HG03439 (cell line): ENCODE results near the gene KRTAP10-8.
"Not testable (repeated sequence)": the region's sequence is repeated elsewhere in the genome, so short reads cannot be mapped to it uniquely, and the experiment has no call there.

Source experiments
- ATAC-seq: cut with Tn5 transposase; IDR thresholded peaks from one replicate; pipeline ENCODE4 v1.9.1; 2021; ENCODE audit warnings: mild to moderate bottlenecking, moderate library complexity; ENCODE audit not compliant: unreplicated experiment

Gene KRTAP10-8

DNA sequence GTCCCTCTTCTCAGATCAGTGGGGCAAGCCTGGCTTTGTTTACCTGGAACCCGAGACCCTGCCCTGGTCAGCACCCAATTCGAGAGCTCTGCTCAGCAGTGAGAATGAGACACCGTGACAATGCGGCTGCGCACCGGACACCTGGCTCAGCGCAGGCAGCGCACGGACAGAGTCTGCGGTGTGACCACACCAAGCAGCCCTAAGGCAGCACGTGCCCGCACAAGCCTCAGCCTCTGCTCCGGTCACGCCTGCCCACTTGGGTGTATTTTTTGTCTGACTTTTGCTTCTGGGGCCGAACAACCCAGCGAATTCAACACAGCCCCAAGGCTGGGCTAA, 4.7 kb downstream of the KRTAP10-8 start:
- no peak for ATAC-seq

DNA sequence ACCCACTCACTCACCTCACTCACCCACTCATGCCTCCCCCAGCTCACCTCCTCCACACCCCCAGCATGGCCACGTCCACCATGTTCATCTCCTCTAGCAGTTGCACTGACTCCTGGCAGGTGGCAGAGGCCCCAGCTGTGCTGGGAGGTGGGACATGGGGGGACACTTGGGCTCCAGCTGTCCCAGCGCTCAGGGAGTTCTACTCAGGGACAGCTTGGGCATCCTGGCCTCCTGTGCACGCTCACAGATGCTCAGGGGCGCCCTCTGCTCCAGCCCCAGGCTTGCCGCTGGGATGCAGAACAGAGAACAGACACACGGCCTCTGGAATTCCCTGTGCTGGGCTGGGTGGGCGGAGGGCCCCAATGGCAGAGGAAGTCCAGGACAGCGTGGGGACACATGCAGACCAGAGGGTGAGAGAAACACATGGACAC, 5.2 kb downstream of the KRTAP10-8 start:
- no peak for ATAC-seq

DNA sequence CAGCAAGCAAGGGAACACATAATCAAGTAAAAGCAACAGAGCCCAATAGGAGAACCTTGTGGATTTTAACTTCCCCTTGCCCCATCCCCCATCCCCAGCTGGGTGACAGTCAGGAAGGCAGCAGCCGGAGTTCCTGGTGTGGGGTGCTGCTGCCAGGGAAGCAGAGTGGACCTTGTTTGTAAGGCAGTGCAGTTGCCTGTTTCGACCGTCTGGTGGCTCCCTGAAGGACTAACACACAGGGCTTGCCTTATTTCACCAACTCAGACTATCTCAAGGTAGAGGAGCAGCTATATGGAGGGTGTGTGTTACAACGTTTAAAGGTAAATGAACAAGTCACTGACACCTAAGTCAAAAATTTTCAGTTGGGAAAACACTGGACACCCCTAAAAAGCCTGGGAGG, 6.6 kb downstream of the KRTAP10-8 start:
- ATAC-seq = no peak

- no peak for ATAC-seq
Measured at GRCh38 chr21:44618909-44619308, 7.0 kb downstream of the KRTAP10-8 start.

- no peak for ATAC-seq
Measured at GRCh38 chr21:44619886-44620285, 8.0 kb downstream of the KRTAP10-8 start.

DNA sequence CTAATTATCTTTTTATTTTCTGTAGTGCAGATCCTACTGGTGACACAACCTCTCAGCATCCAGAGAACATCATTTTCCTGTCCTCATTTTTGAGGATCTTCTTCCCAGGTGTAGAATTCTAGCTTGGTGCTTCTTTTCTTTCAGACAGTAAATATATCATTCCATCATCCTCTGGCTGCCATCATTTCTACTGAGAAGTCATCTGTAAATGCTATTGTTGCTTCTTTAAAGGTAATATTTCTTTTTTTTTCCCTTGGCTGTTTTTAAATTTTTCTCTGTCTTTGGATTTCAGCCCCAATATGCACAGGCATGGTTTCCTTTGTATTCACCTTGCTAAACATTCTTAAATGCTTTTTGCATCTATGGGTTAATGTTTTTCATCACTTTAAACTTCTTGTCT, 11.7 kb downstream of the KRTAP10-8 start:
- ATAC-seq = no peak

DNA sequence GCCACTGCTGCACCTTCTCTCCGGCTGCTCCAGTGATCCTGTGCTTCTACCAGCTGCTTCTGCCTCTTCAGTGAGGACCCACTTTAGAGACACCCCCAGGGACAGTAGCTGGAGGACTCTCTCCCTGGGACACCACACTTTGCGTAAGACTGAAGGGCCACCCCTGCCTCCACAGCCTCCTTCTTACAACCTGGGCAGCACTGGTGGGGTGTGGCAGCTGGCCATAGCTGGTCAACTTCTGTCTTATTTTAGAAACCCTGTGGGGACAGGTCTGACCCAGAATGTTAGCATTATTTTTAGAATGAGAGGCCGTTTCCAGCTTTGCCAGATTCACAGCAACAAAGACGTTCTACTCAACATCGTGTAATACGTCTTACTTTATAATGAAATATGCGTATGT, 13.9 kb downstream of the KRTAP10-8 start:
- ATAC-seq = no peak

GRCh38 chr21:44626262-44626661, 14.4 kb downstream of the KRTAP10-8 start:
- no peak for ATAC-seq

DNA sequence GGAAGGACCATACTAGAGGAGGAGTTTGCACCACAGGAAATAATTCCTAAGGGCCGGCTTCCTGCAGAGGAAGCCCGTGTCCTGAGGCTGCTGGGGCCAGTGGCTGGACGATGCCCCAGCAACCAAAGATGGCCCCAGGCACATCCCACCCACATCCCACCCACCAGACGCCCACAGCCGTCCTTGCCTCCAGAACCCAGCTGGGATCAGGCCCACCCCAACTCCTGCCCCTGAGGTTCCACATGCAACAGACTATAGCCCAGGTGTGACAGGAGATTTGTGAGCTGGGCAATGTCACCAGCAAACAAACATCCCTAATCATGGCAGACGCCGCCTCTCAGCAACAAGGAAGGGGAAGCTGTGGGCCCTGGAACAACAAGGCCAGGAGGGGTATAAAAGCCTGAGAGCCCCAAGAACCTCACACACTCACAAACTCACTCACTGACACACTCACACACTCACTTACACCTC, 14.8 kb downstream of the KRTAP10-8 start, which contains the start of gene KRTAP10-9:
Gene KRTAP10-9, plus strand, starts transcription at position 421 of the 471 bp plus-strand sequence. CDS start 79 bp downstream, outside the sequence.
- ATAC-seq = no peak

DNA sequence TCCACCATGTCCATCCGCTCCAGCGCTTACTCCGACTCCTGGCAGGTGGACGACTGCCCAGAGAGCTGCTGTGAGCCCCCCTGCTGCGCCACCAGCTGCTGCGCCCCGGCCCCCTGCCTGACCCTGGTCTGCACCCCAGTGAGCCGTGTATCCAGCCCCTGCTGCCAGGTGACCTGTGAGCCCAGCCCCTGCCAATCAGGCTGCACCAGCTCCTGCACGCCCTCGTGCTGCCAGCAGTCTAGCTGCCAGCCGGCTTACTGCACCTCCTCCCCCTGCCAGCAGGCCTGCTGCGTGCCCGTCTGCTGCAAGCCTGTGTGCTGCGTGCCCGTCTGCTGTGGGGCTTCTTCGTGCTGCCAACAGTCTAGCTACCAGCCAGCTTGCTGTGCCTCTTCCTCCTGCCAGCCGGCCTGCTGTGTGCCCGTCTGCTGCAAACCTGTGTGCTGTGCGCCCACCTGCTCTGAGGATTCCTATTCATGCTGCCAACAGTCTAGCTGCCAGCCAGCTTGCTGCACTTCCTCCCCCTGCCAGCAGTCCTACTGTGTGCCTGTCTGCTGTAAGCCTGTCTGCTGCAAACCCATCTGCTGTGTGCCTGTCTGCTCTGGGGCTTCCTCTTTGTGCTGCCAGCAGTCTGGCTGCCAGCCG, 15.4 kb downstream of the KRTAP10-8 start:
- not testable (repeated sequence) for ATAC-seq

DNA sequence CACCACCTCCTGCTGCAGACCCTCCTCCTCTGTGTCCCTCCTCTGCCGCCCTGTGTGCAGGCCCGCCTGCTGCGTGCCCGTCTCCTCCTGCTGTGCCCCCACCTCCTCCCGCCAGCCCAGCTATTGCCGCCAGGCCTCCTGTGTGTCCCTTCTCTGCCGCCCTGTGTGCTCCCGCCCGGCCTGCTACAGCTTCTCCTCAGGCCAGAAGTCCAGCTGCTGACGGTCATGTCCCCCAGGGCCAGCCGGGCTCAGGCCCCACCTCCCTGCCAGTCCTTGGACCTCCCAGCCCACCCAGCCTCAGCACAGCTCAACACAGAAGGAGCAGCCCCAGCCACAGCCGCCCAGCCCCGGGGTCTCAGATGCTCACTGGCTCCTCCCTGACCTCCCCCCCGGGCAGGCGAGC, 16.0 kb downstream of the KRTAP10-8 start:
- ATAC-seq = not testable (repeated sequence)

GRCh38 chr21:44628707-44629391, 17.0 kb downstream of the KRTAP10-8 start:
- no peak for ATAC-seq

GRCh38 chr21:44630440-44630839, 18.6 kb downstream of the KRTAP10-8 start:
- ATAC-seq = no peak

DNA sequence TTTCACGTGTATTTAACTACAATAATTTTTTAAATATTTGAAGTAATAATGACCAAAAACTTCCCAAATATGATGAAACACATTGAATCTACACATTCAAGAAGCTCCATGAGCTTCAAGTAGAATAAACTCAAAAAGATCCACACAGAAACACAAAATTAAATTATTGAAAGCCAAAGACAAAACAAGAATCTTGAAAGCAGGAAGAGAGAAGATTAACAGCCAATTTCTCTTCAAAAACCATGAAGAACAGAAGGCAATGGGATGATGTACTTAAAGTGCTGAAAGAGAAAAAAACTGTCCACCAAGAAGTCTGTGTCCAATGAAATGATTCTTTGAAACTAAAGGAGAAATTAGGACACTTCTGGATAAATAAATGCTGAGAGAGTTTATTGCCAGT, 20.2 kb downstream of the KRTAP10-8 start:
- no peak for ATAC-seq

DNA sequence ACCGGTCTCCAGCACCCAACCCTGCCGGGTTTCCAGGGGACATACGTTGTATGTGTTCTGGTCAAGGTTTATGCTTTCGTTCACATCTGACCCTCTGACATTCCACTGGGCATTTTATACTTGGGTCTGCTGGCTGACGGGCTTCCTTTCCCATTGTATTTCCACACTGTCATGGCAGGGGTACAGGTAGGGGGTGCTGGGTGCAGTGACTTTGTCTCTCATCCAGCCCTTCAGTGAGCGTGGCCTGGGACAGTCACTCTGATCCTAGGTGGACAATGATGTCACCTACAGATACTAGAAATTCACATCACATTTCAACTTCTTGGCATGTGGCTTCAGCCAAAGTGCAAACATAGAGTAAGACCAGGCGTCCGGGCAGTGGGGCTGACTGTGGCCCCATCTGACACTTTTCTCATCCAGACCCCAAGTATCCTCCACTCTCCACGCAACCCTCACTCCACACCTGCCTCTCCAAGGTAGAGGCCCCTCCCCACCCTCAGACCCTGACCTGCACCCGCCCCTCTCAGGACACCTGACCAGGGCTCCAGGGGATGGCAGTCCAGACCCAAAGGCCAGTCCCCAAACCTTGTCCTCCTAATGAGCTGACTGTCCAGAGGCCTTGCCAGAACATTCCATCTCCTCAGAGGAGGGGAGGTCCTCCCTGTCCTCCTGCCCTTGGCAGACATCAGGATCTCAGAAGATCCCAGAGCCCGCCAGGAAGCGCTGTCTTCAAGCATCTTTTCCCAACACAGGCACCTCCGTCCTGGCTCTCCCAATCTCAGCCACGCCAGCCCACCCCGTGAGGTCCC, 24.5 kb downstream of the KRTAP10-8 start:
- no peak for ATAC-seq

- ATAC-seq = no peak
Measured at GRCh38 chr21:44637018-44637850, 25.4 kb downstream of the KRTAP10-8 start, which contains the start of gene KRTAP10-10. Gene KRTAP10-10 (plus strand): TSS chr21:44637356. CDS start chr21:44637418, 62 bp downstream.

- ATAC-seq = not testable (repeated sequence)
Measured at GRCh38 chr21:44637851-44638348, 26.0 kb downstream of the KRTAP10-8 start.

DNA sequence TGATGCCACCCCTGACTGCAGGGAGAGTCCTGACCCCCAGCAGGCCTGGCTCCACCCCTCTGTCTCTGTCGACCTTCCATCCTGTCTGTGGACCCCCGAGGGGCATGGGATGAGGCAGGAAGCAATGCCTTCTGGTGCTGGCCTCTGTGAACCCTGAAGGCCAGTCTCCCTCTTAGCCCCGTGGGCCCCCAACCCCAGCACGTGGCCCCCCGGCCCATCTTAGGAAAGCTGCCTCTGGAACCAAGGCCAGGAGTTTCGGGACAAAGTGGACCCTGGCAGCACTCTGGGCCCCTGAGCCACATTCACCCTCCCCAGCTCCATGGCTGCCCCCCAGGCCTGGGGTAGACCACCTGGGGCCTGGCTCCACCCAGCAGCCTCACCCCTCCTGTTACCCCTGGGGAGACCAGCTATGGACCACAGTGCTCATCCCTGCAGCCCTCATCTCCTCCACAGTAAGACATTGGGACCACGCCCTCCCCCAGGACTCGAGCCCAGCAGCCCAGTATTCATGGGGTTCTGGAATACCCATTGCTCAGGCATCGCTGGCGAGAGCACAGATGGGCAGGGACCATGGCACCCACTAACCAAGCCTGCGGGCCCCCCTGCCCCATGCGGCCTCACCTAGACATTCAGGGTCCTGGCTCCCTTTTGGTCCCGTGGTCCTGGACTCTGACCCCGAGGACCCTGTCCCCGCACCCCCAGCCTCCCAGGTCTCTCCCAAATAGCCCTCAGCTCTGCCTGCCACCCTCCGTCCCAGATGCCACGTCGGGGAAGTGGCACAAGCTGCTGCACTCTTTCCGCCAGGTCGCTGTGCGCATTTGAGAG, 26.8 kb downstream of the KRTAP10-8 start:
- ATAC-seq = not testable (repeated sequence)

GRCh38 chr21:44639331-44639655, 27.4 kb downstream of the KRTAP10-8 start:
- ATAC-seq = no peak

- no peak for ATAC-seq
Measured at GRCh38 chr21:44640761-44641160, 28.9 kb downstream of the KRTAP10-8 start.
